DND-41 (cell line): ENCODE results near the gene TNFAIP8.

Source experiments
- ATAC-seq: fragments of 200-7000 bp; cut with Tn5 transposase; 3 replicates; pipeline ENCODE4 v1.9.1; 2021; ENCODE audit warnings: low read depth; ENCODE audit not compliant: insufficient read depth
- DNase-seq: peaks from one replicate; pipeline ENCODE4 v3.0.0-alpha.2; 2020
- H2AFZ ChIP-seq: 2 replicates; pipeline ENCODE4 v1.6.0; 2012; ENCODE audit warnings: low read depth, low read length
- H3K27ac ChIP-seq: 2 replicates; pipeline ENCODE4 v1.5.1; 2012; ENCODE audit warnings: low read length, inconsistent platforms
- H3K27me3 ChIP-seq: fragments of 200-600 bp; sonication (generic); 2 replicates; pipeline ENCODE4 v1.6.0; 2012; ENCODE audit warnings: low read length, mild to moderate bottlenecking, inconsistent platforms; ENCODE audit not compliant: insufficient read depth, poor library complexity
- H3K36me3 ChIP-seq: 2 replicates; pipeline ENCODE4 v1.5.1; 2012; ENCODE audit warnings: low read length, inconsistent platforms; ENCODE audit not compliant: insufficient read depth
- H3K4me1 ChIP-seq: 2 replicates; pipeline ENCODE4 v1.5.1; 2012; ENCODE audit warnings: mild to moderate bottlenecking, low read length; ENCODE audit not compliant: insufficient read depth
- H3K4me2 ChIP-seq: 2 replicates; pipeline ENCODE4 v1.6.0; 2012; ENCODE audit warnings: mild to moderate bottlenecking, moderate library complexity, low read length, inconsistent platforms; ENCODE audit not compliant: insufficient read depth
- H3K4me3 ChIP-seq, 2 experiments: fragments of 200-600 bp in 1 of 2; shearing (Covaris generic) in 1 of 2; 2 replicates each; pipeline ENCODE4 v1.5.1; 2012 to 2016; ENCODE audit warnings: inconsistent platforms in 2 of 2, low read length in 2 of 2, mild to moderate bottlenecking in 2 of 2, low read depth in 1 of 2, moderate library complexity in 1 of 2
- H3K79me2 ChIP-seq: 2 replicates; pipeline ENCODE4 v1.6.0; 2012; ENCODE audit warnings: low read length, inconsistent platforms; ENCODE audit not compliant: insufficient read depth
- H3K9ac ChIP-seq: 2 replicates; pipeline ENCODE4 v1.6.0; 2012; ENCODE audit warnings: low read depth, mild to moderate bottlenecking, inconsistent platforms, low read length, moderate library complexity
- H3K9me3 ChIP-seq: 2 replicates; pipeline ENCODE4 v1.5.1; 2012; ENCODE audit warnings: low read length, moderate library complexity, mild to moderate bottlenecking, inconsistent platforms; ENCODE audit not compliant: insufficient read depth, severe bottlenecking
- H4K20me1 ChIP-seq: 2 replicates; pipeline ENCODE4 v1.6.0; 2012; ENCODE audit warnings: low read length; ENCODE audit not compliant: insufficient read depth
- CTCF ChIP-seq: IDR thresholded peaks from 2 replicates; pipeline ENCODE4 v1.5.1; 2012; ENCODE audit warnings: borderline replicate concordance, low read length, moderate library complexity, mild to moderate bottlenecking; ENCODE audit not compliant: poor library complexity, severe bottlenecking; ENCODE audit errors: extremely low read depth
- EZH2 ChIP-seq: IDR thresholded peaks from 3 replicates; pipeline ENCODE4 v1.6.1; 2012; ENCODE audit warnings: borderline replicate concordance, low read depth, mild to moderate bottlenecking, moderate library complexity, low read length, inconsistent platforms; ENCODE audit not compliant: severe bottlenecking

TNFAIP8 gene

GRCh38 chr5:119370486-119370885, 14.7 kb downstream of the TNFAIP8 start:
- peaks cover 21% of the 10 kb centered on the region for H3K4me1 ChIP-seq
- no peak overlapping the region for H3K9ac ChIP-seq
- no peak overlapping the region for H2AFZ ChIP-seq
- peaks cover 7% of the 10 kb centered on the region; the same call in 1 of the 2 replicates for H3K36me3 ChIP-seq
- DNase-seq (no peak), ATAC-seq (no peak)
- H3K79me2 ChIP-seq = peaks cover 97% of the 10 kb centered on the region
- H3K27ac ChIP-seq = no peak overlapping the region
- no peaks in the 10 kb centered on the region for H3K27me3 ChIP-seq
- H3K4me3 ChIP-seq = no peak overlapping the region
- H3K4me2 ChIP-seq = no peak overlapping the region
- H3K9me3 ChIP-seq = no peaks in the 10 kb centered on the region
- peaks cover 11% of the 10 kb centered on the region; the same call in 1 of the 2 replicates for H4K20me1 ChIP-seq
- TF ChIP-seq CTCF (no peak), EZH2 (no peak)

GRCh38 chr5:119371146-119371545, 15.3 kb downstream of the TNFAIP8 start:
- no peaks in the 10 kb centered on the region for H3K9me3 ChIP-seq
- ATAC-seq = no peak
- H3K4me2 ChIP-seq = no peak overlapping the region
- H3K4me3 ChIP-seq = no peak overlapping the region
- peaks cover 94% of the 10 kb centered on the region for H3K79me2 ChIP-seq
- TF ChIP-seq EZH2 (no peak), CTCF (no peak)
- peaks cover 19% of the 10 kb centered on the region for H3K4me1 ChIP-seq
- peaks cover 7% of the 10 kb centered on the region; the same call in 1 of the 2 replicates for H3K36me3 ChIP-seq
- DNase-seq = no peak
- no peaks in the 10 kb centered on the region for H3K27me3 ChIP-seq
- no peak overlapping the region for H3K9ac ChIP-seq
- H4K20me1 ChIP-seq = peaks cover 11% of the 10 kb centered on the region; the same call in 1 of the 2 replicates
- H2AFZ ChIP-seq = no peak overlapping the region
- H3K27ac ChIP-seq = no peak overlapping the region

- no peak for ATAC-seq
- H3K27me3 ChIP-seq = no peaks in the 10 kb centered on the region
Measured at GRCh38 chr5:119373449-119373858, 17.6 kb downstream of the TNFAIP8 start.

More at GRCh38 chr5:119373449-119373858, 17.6 kb downstream of the TNFAIP8 start:
- TF ChIP-seq EZH2 (no peak), CTCF (no peak)
- H3K79me2 ChIP-seq = peaks cover 91% of the 10 kb centered on the region
- H3K27ac ChIP-seq = no peak overlapping the region
- H3K4me1 ChIP-seq = 0 out of 2 replicates have a peak, but pooled peaks cover under 1% of the 10 kb centered on the region
- no peak overlapping the region for H3K4me3 ChIP-seq
- no peak overlapping the region for H2AFZ ChIP-seq
- no peaks in the 10 kb centered on the region for H3K9me3 ChIP-seq
- no peak overlapping the region for H3K9ac ChIP-seq
- H3K36me3 ChIP-seq = peaks cover 12% of the 10 kb centered on the region; the same call in 1 of the 2 replicates
- no peak for DNase-seq
- peaks cover 7% of the 10 kb centered on the region; the same call in 1 of the 2 replicates for H4K20me1 ChIP-seq
- no peak overlapping the region for H3K4me2 ChIP-seq
